NCI-H128 (cell line): ENCODE data around the gene ZNF268.

Experiments used
- DNase-seq: peaks from one replicate; lab custom pipeline; 2025; ENCODE audit not compliant: unreplicated experiment; lab: John Stamatoyannopoulos, UW

Gene ZNF268

GRCh38 chr12:133181238-133181959 is at the start of gene ZNF268:
TSS of gene ZNF268 (plus strand) at chr12:133181495. CDS start at chr12:133181998, 503 bp downstream.
- DNase-seq: peak; percentile 80

- no peak for DNase-seq
These were observed 45.5 kb upstream of the ZNF268 start for GRCh38 chr12:133135747-133136146.

- DNase-seq: no peak
These were observed 35.3 kb upstream of the ZNF268 start for GRCh38 chr12:133145981-133146380.

- DNase-seq: no peak
These were observed 25.1 kb upstream of the ZNF268 start for GRCh38 chr12:133156125-133156690.

- no peak for DNase-seq
These were observed 15.5 kb upstream of the ZNF268 start for GRCh38 chr12:133165776-133166175.

GRCh38 chr12:133172491-133172890 is 8.8 kb upstream of the ZNF268 start:
- no peak for DNase-seq

- DNase-seq: no peak
These were observed 6.4 kb upstream of the ZNF268 start for GRCh38 chr12:133174901-133175300.

GRCh38 chr12:133180669-133181068 is 626 bp upstream of the ZNF268 start:
- no peak for DNase-seq

- DNase-seq: no peak
These were observed 8.9 kb downstream of the ZNF268 start for GRCh38 chr12:133190176-133190575.

GRCh38 chr12:133192847-133193246 is 11.6 kb downstream of the ZNF268 start:
- DNase-seq: no peak

GRCh38 chr12:133201888-133202287 is 20.6 kb downstream of the ZNF268 start:
- DNase-seq: no peak

GRCh38 chr12:133202493-133203343 is 21.4 kb downstream of the ZNF268 start:
- DNase-seq: no peak

GRCh38 chr12:133203344-133204263 is 22.3 kb downstream of the ZNF268 start:
- no peak for DNase-seq

GRCh38 chr12:133204264-133204603 is 22.9 kb downstream of the ZNF268 start:
- no peak for DNase-seq

GRCh38 chr12:133206390-133206789 is 25.1 kb downstream of the ZNF268 start:
- no peak for DNase-seq

- DNase-seq: no peak
These were observed 34.4 kb downstream of the ZNF268 start for GRCh38 chr12:133215724-133216123.

GRCh38 chr12:133217219-133217618 is 35.9 kb downstream of the ZNF268 start:
- DNase-seq: no peak

GRCh38 chr12:133220521-133220920 is 39.2 kb downstream of the ZNF268 start:
- DNase-seq: no peak

- DNase-seq: no peak
These were observed 39.9 kb downstream of the ZNF268 start for GRCh38 chr12:133221241-133221640.

- no peak for DNase-seq
These were observed 40.9 kb downstream of the ZNF268 start for GRCh38 chr12:133222211-133222610.

GRCh38 chr12:133225527-133225926 is 44.2 kb downstream of the ZNF268 start:
- no peak for DNase-seq
